NB4 (cell line): ENCODE measurements around the gene SEC31B.

Experiments used
- DNase-seq: peaks from one replicate; pipeline ENCODE4 v3.0.0; 2010; ENCODE audit warnings: low read depth
- H3K4me3 ChIP-seq: one replicate; pipeline ENCODE4 v1.5.1; 2011; ENCODE audit warnings: mild to moderate bottlenecking, low read depth, low read length, moderate library complexity
- MYC ChIP-seq: IDR thresholded peaks from 2 replicates; pipeline ENCODE4 v1.6.1; 2011; ENCODE audit warnings: low read depth, low read length
- POLR2A ChIP-seq: IDR thresholded peaks from 2 replicates; pipeline ENCODE4 v1.6.1; 2011; ENCODE audit warnings: mild to moderate bottlenecking; ENCODE audit not compliant: insufficient read length; ENCODE audit errors: extremely low read depth
- TF ChIP-seq, protein P1 (sequence below): IDR thresholded peaks from one replicate; pipeline ENCODE4 v1.5.1; 2012; ENCODE audit warnings: low read depth, low read length
- TF ChIP-seq, protein P2 (sequence below): IDR thresholded peaks from 2 replicates; pipeline ENCODE4 v1.6.1; 2011; ENCODE audit warnings: low read depth, low read length

Gene SEC31B

DNA sequence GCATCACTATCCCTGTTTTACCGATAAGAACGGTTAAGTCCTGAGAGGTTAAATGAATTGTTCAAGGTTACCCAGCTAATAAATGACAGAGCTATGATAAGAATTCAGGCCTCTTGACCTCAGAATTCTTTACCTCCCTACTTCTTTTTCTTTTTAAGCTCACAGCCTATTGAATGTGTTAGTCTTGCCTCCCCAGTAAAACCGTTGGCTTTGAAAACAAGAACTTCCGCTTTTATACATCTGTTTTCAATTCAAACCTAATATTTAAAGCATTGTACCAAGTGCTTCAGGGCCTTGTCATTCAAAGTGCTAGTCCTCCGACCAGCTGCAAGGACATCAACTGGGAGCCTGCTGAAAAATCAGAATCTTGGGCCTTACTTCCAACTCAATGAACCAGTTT lies 15.6 kb downstream of the SEC31B start:
- TF ChIP-seq, protein P1, sequence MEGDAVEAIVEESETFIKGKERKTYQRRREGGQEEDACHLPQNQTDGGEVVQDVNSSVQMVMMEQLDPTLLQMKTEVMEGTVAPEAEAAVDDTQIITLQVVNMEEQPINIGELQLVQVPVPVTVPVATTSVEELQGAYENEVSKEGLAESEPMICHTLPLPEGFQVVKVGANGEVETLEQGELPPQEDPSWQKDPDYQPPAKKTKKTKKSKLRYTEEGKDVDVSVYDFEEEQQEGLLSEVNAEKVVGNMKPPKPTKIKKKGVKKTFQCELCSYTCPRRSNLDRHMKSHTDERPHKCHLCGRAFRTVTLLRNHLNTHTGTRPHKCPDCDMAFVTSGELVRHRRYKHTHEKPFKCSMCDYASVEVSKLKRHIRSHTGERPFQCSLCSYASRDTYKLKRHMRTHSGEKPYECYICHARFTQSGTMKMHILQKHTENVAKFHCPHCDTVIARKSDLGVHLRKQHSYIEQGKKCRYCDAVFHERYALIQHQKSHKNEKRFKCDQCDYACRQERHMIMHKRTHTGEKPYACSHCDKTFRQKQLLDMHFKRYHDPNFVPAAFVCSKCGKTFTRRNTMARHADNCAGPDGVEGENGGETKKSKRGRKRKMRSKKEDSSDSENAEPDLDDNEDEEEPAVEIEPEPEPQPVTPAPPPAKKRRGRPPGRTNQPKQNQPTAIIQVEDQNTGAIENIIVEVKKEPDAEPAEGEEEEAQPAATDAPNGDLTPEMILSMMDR: no peak
- TF ChIP-seq MYC (no peak), POLR2A (no peak)
- TF ChIP-seq, protein P2, sequence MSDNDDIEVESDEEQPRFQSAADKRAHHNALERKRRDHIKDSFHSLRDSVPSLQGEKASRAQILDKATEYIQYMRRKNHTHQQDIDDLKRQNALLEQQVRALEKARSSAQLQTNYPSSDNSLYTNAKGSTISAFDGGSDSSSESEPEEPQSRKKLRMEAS: no peak
- DNase-seq: no peak
- H3K4me3 ChIP-seq: no peak overlapping the region

DNA sequence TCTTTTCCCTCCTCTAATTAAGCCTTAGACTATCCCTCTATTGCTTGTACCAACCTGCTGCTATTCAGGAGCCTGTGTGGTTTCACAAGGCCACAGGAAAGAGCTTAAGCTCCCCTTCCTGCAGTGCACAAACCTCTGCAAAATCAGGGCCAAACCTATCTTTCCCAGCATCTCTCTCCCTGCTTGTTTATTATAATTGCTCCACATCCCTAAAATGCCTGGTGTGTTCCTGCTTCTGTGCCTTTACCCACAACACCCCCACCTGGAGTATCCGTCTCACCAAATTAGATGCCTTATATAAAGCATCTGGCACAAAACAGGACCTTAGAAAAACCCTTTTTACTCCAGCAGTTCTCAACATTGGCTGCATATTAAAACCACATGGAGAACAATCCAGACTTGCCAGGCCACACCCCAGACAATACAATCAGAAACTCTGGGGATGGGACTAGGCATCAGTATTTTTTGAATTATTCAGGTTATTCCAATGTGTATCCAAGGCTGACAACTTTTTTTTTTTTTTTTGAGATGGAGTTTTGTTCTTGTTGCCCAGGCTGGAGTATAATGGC lies 16.7 kb downstream of the SEC31B start:
- TF ChIP-seq POLR2A (no peak), MYC (no peak)
- TF ChIP-seq, protein P2: no peak
- TF ChIP-seq, protein P1: no peak
- no peak overlapping the region for H3K4me3 ChIP-seq
- DNase-seq: no peak

DNA sequence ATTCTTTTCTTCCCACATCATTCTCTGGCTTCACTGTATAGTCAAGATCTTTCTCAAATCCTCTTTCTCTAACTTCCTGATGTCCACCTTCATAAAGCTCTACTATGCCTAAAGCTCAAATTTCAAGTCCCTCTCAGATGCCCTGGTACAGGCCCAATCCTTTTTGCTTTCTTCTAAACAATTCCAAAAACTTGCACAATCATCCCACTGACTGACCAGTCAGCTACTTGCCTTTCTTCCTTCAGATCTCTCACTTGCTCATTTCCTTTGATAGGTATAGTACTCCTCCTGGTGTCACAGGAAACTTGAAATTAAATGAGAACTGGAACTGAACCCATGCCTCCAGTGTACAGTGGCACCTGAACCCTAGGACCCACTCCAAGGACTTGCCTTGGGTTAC lies 18.2 kb downstream of the SEC31B start:
- H3K4me3 ChIP-seq: no peak overlapping the region
- DNase-seq: no peak
- TF ChIP-seq POLR2A (no peak), MYC (no peak)
- TF ChIP-seq, protein P1: no peak
- TF ChIP-seq, protein P2: no peak

DNA sequence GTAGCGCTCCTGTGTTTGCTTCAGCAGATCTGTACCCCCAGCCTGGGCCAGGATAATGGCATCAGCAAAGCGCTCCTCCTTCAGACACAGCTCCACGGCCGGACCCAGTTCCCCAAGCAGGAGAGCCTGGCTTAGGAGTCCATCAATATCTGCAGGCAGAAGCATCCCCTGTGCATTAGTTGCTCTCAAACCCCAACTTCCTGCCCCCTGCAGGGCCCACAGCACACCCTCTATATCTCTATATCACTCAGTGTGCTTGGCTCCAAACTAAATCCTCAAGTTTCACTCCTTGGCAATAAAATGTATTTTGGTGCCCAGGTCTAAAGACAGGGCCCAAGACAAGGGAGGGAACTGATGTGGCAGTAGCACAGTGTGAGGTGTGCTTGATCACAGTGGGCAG lies 21.6 kb downstream of the SEC31B start:
- no peak for TF ChIP-seq POLR2A
- no peak for TF ChIP-seq MYC
- TF ChIP-seq, protein P2: no peak
- TF ChIP-seq, protein P1: no peak
- no peak for DNase-seq
- no peak overlapping the region for H3K4me3 ChIP-seq

DNA sequence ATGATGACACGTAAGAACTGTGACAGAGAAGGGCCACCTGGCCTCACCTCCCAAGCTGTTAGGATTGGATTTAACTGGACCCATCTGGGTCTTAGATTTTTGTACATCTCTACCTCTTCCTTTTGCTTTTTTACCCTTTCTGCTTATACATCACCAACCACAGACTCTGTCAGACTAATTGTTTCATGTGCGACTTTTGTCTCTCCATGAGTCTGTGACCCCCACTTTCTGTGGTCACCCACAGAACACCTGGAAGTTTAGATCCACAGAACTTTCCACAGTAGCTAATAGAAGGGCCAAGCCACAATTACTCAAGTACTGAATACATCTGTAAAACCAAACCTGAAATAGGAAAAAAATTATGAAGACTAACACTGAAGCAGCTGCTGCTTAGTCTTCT lies 23.1 kb downstream of the SEC31B start:
- H3K4me3 ChIP-seq: no peak overlapping the region
- DNase-seq: no peak
- TF ChIP-seq MYC (no peak), POLR2A (no peak)
- TF ChIP-seq, protein P1: no peak
- TF ChIP-seq, protein P2: no peak

DNA sequence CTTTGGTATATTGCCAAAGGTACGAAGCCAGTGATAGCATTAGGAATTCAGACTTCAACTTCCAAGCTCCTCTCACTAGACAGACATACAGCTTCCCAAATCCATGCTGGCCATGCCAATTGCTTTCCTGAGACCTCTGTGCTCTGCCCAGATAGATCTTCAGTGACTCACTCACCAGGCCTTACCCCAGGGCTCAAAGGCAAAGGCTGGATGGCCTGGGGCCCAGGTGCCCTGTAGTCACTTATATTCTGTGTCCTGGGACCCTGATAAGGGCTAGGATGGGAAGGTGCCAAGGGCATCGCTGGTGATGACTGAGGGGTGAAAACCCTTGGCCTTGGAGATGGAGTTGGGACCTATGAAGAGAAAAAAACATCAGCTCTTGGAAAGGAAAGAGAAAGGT lies 29.1 kb downstream of the SEC31B start:
- DNase-seq: no peak
- H3K4me3 ChIP-seq: no peak overlapping the region
- TF ChIP-seq POLR2A: no peak
- TF ChIP-seq, protein P2: no peak
- TF ChIP-seq, protein P1: no peak
